HUES64 (cell line): ENCODE data around the gene ELOA.
"Not testable (repeated sequence)": the region's sequence is repeated elsewhere in the genome, so short reads cannot be mapped to it uniquely, and the experiment has no call there.

Source experiments
- H3K27ac ChIP-seq: 2 replicates; pipeline ENCODE4 v1.7.0; 2013; ENCODE audit warnings: low read depth, low read length, inconsistent platforms
- H3K27me3 ChIP-seq: 2 replicates; pipeline ENCODE4 v1.6.1; 2013; ENCODE audit warnings: mild to moderate bottlenecking, low read length; ENCODE audit not compliant: insufficient read depth
- H3K36me3 ChIP-seq: 2 replicates; pipeline ENCODE4 v1.6.1; 2013; ENCODE audit warnings: mild to moderate bottlenecking, low read length; ENCODE audit not compliant: insufficient read depth
- H3K4me1 ChIP-seq: 2 replicates; pipeline ENCODE4 v1.6.1; 2013; ENCODE audit warnings: mild to moderate bottlenecking, low read length, moderate library complexity; ENCODE audit not compliant: insufficient read depth
- H3K4me3 ChIP-seq: 2 replicates; pipeline ENCODE4 v1.5.1; 2013; ENCODE audit warnings: mild to moderate bottlenecking, low read length, moderate library complexity
- H3K9ac ChIP-seq: 2 replicates; pipeline ENCODE4 v1.6.1; 2013; ENCODE audit warnings: mild to moderate bottlenecking, low read depth, low read length
- H3K9me3 ChIP-seq: 2 replicates; pipeline ENCODE4 v1.6.1; 2013; ENCODE audit warnings: low read depth, low read length; ENCODE audit not compliant: insufficient read depth
- WGBS: fragments of 150-250, 120-280 bp; methylation state at CpG from one replicate; pipeline ENCODE4 v1.1.7; 2013; ENCODE audit warnings: missing lambda C conversion rate; 5-methylcytosine and 5-hydroxymethylcytosine counted together

Gene ELOA

DNA sequence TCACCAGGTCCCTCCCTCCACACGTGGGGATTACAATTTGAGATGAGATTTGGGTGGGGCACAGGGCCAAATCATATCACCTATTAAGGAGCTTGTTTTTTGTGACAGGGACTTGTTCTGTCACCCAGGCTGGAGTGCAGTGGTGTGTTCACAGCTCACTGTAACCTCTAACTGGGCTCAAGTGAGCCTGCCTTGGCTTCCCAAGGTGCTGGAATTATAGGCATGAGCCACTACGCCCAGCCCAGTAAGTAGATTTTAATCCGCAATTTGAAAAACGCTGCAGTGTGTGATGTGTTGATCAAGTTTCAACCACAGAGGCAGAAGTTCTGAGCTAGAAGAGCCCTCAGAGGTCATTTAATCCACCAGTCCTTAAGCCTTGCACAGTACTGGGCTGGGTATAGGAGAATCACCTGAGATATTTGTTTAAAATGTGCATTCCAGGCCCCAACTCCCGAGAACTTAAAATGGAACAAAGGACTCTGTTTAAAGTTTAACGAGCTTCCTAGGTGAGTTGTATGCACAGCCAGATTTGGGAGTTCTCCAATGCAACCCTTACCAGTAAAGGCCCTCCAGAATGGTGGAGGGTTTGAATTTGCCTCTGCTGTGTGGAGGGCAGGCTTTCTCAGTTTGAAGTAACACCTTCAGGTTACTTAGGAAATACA, 38.3 kb upstream of the ELOA start:
- Histone ChIP-seq H3K4me1 (no peaks in the 10 kb centered on the region), H3K27ac (peak overlapping the region; percentile 35; the same call in 1 of the 2 replicates), H3K36me3 (peaks cover 56% of the 10 kb centered on the region), H3K9ac (no peak overlapping the region), H3K27me3 (no peaks in the 10 kb centered on the region), H3K4me3 (no peak overlapping the region), H3K9me3 (no peaks in the 10 kb centered on the region)
- WGBS, result 93% methylated on average over 6 of the region's 6 CpGs

DNA sequence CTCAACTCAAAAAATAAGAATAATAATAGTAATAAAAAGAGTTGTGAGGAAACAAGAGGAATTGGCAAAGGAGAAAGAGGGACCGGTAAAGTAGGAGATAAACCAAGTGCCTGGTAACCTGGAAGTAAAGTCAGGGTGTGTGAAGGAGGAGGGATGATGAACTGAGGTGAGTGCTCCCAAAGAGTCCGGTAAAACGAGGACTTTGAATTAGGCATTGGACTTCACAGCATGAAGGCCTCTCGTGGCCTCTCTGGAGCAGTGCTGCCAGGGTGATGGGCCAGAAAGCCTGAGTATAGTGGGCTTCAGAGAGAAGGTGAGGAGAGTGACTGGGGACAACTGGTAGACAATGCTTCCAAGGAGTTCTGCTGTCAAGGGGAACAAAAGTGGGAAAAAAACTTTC, 34.0 kb upstream of the ELOA start:
- H3K4me3 ChIP-seq, result no peak overlapping the region
- H3K4me1 ChIP-seq, result no peaks in the 10 kb centered on the region
- H3K27ac ChIP-seq, result no peak overlapping the region
- H3K36me3 ChIP-seq, result peaks cover 25% of the 10 kb centered on the region
- WGBS, result 91% methylated on average over 4 of the region's 4 CpGs
- H3K9ac ChIP-seq, result no peak overlapping the region
- no peaks in the 10 kb centered on the region for H3K27me3 ChIP-seq
- H3K9me3 ChIP-seq, result no peaks in the 10 kb centered on the region

DNA sequence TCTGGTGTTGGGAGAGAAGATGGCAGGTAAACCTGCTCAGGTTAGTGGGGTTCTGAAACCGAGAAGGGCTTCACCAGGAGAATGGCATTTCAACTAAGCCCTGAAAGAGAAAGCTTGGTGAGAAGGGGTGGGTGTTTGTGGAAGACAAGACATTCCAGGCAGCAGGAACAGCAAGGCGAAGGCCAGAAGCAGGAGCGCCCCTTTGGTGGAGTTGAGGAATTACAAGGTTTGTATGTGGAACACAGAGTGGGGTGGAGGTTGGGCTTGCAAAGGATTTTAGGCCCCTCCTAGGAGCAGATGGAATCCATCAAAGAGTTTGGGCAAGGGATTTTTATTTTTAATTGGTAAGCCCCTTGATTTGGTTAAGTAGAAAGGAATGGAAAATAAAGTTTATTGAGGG, 24.8 kb upstream of the ELOA start:
- WGBS, result 14% methylated on average over 3 of the region's 3 CpGs
- Histone ChIP-seq H3K9ac (no peak overlapping the region), H3K9me3 (no peaks in the 10 kb centered on the region), H3K4me1 (peaks cover 4% of the 10 kb centered on the region; the same call in 1 of the 2 replicates), H3K4me3 (no peak overlapping the region), H3K36me3 (no peaks in the 10 kb centered on the region), H3K27me3 (no peaks in the 10 kb centered on the region), H3K27ac (no peak overlapping the region)

DNA sequence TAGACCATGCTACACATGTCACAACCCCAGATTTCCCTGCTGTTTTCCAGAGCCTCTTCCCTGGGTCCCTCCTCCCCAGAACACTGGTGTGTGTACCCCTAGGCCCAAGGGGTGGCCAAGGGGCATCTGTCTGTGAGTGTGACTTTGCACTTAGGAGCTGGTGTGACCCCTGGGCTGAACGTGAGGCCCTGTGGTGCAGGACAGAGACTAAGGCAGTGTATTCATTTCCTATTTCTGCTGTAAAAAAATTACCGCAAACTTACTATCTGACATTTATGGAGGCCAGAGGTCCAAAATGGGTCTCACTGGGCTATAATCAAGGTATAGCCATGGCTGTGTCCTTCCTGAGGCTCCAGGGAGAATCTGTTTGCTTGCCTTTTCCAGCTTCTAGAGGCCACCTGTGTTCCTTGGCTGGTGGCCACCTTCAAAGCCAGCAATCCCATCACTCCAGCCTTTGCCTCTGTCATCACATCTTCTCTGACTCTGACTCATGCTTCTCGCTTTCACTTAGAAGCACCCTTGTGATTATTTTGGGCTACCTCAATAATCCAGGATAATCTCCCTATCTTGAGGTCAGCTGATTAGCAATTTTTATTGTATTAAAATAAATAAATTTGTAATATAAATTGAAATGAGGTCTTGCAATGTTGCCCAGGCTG, 24.0 kb upstream of the ELOA start:
- WGBS, result 92% methylated on average over 3 of the region's 3 CpGs
- Histone ChIP-seq H3K9ac (no peak overlapping the region), H3K27ac (no peak overlapping the region)

DNA sequence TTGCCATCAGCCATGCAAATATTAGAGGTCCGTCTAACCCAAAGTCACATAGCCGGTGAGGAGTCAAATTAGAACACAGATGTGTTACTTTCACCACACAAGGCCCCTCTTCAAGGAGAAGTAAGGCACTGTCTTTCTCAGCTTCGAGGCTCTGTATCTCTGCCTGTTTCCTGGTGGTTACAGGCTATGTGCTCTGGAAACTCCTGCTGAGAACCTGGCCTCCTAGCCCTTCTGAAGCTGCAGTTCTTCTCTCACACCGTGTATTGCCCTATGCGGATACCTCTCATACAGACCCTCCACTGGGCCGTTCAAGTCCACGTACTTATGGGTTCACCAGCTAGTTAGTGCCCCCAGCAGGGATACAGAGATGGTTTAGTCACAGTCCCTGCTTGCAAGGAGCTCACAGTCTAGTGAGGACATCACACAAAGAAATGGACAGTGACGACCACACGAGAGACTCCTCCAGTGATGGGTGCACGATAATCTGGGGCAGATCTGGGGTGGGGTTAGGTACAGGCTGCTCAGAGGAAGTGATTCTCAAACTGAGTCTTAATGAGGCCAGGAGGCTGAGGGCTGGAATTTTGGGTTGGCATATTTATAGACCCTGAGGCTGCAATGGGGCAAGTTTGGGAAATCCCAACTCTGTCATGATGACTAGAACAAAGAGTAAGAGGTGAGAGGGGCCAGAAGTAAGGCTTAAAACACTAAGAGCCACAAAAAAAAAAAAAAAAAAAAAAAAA, 22.8 kb upstream of the ELOA start:
- H3K4me3 ChIP-seq, result no peak overlapping the region
- no peaks in the 10 kb centered on the region for H3K27me3 ChIP-seq
- WGBS, result 94% methylated on average over 10 of the region's 10 CpGs
- H3K27ac ChIP-seq, result no peak overlapping the region
- peaks cover 4% of the 10 kb centered on the region; the same call in 1 of the 2 replicates for H3K4me1 ChIP-seq
- H3K9me3 ChIP-seq, result no peaks in the 10 kb centered on the region
- H3K9ac ChIP-seq, result no peak overlapping the region
- no peaks in the 10 kb centered on the region for H3K36me3 ChIP-seq

More for the DNA sequence above, 24.0 kb upstream of the ELOA start:
- Histone ChIP-seq H3K4me3 (no peak overlapping the region), H3K27me3 (no peaks in the 10 kb centered on the region), H3K4me1 (peaks cover 4% of the 10 kb centered on the region; the same call in 1 of the 2 replicates), H3K9me3 (no peaks in the 10 kb centered on the region), H3K36me3 (no peaks in the 10 kb centered on the region)

GRCh38 chr1:23722652-23723051, 20.6 kb upstream of the ELOA start:
- Histone ChIP-seq H3K4me1 (peaks cover 4% of the 10 kb centered on the region; the same call in 1 of the 2 replicates), H3K36me3 (no peaks in the 10 kb centered on the region), H3K4me3 (no peak overlapping the region), H3K9me3 (no peaks in the 10 kb centered on the region), H3K9ac (no peak overlapping the region), H3K27me3 (no peaks in the 10 kb centered on the region), H3K27ac (no peak overlapping the region)
- 85% methylated on average over 3 of the region's 3 CpGs for WGBS

DNA sequence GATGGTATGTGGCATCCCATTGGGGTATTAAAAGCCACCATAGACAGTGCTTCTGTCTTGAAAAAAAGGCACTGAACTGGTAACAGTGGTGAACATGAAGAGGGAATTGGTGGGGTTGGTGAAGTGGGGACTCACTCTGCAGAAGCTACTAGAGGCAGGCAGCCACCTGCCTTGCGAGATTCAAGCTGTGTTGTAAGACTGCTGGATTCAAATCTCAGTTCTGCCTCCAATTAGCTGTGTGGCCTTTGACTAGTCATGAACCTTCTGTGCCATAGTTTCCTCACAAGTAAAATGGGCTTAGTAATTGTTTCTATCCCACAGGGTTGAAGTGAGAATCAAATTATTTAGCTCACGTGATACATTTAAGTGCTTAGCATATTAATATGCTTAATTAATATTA, 16.6 kb upstream of the ELOA start:
- Histone ChIP-seq H3K9me3 (no peaks in the 10 kb centered on the region), H3K27me3 (no peaks in the 10 kb centered on the region), H3K4me3 (no peak overlapping the region), H3K4me1 (no peaks in the 10 kb centered on the region), H3K36me3 (no peaks in the 10 kb centered on the region), H3K27ac (no peak overlapping the region), H3K9ac (no peak overlapping the region)
- 95% methylated on average over 1 of the region's 2 CpGs for WGBS

GRCh38 chr1:23727362-23727811, 15.9 kb upstream of the ELOA start:
- no peaks in the 10 kb centered on the region for H3K9me3 ChIP-seq
- H3K9ac ChIP-seq, result no peak overlapping the region
- H3K36me3 ChIP-seq, result no peaks in the 10 kb centered on the region
- H3K27ac ChIP-seq, result no peak overlapping the region
- no peaks in the 10 kb centered on the region for H3K27me3 ChIP-seq
- no peak overlapping the region for H3K4me3 ChIP-seq
- WGBS, result 89% methylated on average over 9 of the region's 9 CpGs
- H3K4me1 ChIP-seq, result no peaks in the 10 kb centered on the region

- no peak overlapping the region for H3K4me3 ChIP-seq
- H3K27me3 ChIP-seq, result no peaks in the 10 kb centered on the region
- H3K4me1 ChIP-seq, result no peaks in the 10 kb centered on the region
- no peaks in the 10 kb centered on the region for H3K36me3 ChIP-seq
- H3K9ac ChIP-seq, result no peak overlapping the region
- H3K27ac ChIP-seq, result no peak overlapping the region
- 97% methylated on average over 10 of the region's 10 CpGs for WGBS
- H3K9me3 ChIP-seq, result no peaks in the 10 kb centered on the region
These were observed 10.7 kb upstream of the ELOA start for GRCh38 chr1:23732363-23733224.

DNA sequence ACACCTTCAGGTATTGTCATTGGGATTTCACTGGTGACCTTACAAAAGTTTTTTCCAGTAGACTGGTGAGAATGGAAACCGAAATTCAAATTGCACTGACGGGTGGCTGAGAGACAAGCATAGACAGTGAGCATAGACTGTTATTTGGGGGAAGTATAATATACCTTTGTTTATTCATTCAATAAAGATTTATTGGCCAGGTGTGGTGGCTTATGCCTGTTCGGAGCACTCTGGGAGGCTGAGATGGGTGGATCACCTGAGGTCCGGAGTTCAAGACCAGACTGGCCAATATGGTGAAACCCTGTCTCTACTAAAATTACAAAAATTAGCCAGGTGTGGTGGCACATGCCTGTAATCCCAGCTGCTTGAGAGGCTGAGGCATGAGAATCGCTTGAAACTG, 10.0 kb upstream of the ELOA start:
- WGBS, result 90% methylated on average over 5 of the region's 5 CpGs
- H3K36me3 ChIP-seq, H3K4me3 ChIP-seq, H3K9me3 ChIP-seq, H3K9ac ChIP-seq, H3K27me3 ChIP-seq, H3K27ac ChIP-seq, H3K4me1 ChIP-seq: not testable (repeated sequence)
